Measurements from ENCODE around the gene H3-3A. TPM values are rescaled to one million over a fixed set of nuclear protein-coding genes. Genes with fewer than 3 reads are reported as not detected.

Gene H3-3A
- total RNA-seq, 1 donor from 2014 or later, result 84.8 TPM

GRCh38 chr1:226111098-226111882 is 48.8 kb downstream of the H3-3A start:
- Histone ChIP-seq H3K36me3 (ENCODE audit: control insufficient read depth, insufficient read depth, low read length) (no peaks in the 10 kb centered on the region), H3K4me3 (ENCODE audit: low read depth, low read length) (peak overlapping the region; percentile 50)

GRCh38 chr1:226111883-226112261 is 49.4 kb downstream of the H3-3A start:
- Histone ChIP-seq H3K4me3 (ENCODE audit: low read depth, low read length) (no peak overlapping the region), H3K27me3 (ENCODE audit: control insufficient read depth, insufficient read depth, low read length) (no peaks in the 10 kb centered on the region), H3K36me3 (ENCODE audit: control insufficient read depth, insufficient read depth, low read length) (no peaks in the 10 kb centered on the region)
- TF ChIP-seq, protein P1, sequence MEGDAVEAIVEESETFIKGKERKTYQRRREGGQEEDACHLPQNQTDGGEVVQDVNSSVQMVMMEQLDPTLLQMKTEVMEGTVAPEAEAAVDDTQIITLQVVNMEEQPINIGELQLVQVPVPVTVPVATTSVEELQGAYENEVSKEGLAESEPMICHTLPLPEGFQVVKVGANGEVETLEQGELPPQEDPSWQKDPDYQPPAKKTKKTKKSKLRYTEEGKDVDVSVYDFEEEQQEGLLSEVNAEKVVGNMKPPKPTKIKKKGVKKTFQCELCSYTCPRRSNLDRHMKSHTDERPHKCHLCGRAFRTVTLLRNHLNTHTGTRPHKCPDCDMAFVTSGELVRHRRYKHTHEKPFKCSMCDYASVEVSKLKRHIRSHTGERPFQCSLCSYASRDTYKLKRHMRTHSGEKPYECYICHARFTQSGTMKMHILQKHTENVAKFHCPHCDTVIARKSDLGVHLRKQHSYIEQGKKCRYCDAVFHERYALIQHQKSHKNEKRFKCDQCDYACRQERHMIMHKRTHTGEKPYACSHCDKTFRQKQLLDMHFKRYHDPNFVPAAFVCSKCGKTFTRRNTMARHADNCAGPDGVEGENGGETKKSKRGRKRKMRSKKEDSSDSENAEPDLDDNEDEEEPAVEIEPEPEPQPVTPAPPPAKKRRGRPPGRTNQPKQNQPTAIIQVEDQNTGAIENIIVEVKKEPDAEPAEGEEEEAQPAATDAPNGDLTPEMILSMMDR (IDR thresholded peaks at IDR 0.05; ENCODE audit: insufficient read depth, low read length, severe bottlenecking), result no peak
- no peak for FAIRE-seq
- DNase-seq (ENCODE audit: low read depth), result no peak

More at GRCh38 chr1:226111098-226111882, 48.8 kb downstream of the H3-3A start:
- H3K27me3 ChIP-seq (ENCODE audit: control insufficient read depth, insufficient read depth, low read length), result no peaks in the 10 kb centered on the region
- FAIRE-seq (no peak), DNase-seq (ENCODE audit: low read depth) (no peak)
- TF ChIP-seq, protein P1 (IDR thresholded peaks at IDR 0.05; ENCODE audit: insufficient read depth, low read length, severe bottlenecking), result no peak

DNA sequence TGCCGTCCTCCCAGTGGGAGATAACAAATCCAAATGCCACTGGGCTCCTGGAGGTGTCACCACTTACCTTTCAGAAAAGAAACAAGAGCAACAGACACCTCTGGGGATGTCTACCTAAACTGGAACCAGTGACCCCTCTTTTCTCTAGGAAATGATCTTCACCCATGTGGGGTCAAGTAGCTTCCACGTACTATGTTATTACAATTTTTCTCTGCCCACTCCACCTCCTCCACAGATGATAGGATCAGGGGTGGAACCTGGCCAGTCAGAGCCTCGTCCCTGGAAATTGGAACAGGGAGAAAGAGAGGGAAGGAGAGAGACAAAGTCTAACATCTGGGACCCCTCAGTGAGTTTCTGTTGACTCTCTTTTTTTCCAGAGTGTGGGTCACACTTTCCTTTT is 50.1 kb downstream of the H3-3A start:
- Histone ChIP-seq H3K36me3 (ENCODE audit: control insufficient read depth, insufficient read depth, low read length) (no peaks in the 10 kb centered on the region), H3K4me3 (ENCODE audit: low read depth, low read length) (no peak overlapping the region), H3K27me3 (ENCODE audit: control insufficient read depth, insufficient read depth, low read length) (no peaks in the 10 kb centered on the region)
- no peak for DNase-seq (ENCODE audit: low read depth)
- no peak for FAIRE-seq
- TF ChIP-seq, protein P1 (IDR thresholded peaks at IDR 0.05; ENCODE audit: insufficient read depth, low read length, severe bottlenecking), result no peak

DNA sequence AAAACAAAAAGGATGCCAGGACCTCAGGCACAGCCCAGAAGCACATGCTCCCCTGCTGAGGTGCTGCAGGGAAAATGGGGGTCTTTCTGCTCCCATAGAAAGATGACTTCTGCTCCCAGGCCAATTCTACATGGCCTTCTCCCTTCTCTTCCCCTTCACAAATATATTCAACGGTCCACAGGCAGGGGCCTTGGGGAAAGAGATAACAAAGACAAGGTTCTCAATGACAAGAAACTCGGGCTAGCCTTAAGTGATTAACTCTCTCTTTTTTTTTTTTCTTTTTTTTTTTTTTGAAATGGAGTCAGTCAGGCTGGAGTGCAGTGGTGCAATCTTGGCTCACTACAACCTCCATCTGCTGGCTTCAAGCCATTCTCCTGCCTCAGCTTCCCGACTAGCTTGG is 54.2 kb downstream of the H3-3A start:
- H3K36me3 ChIP-seq (ENCODE audit: control insufficient read depth, insufficient read depth, low read length), result no peaks in the 10 kb centered on the region
- TF ChIP-seq, protein P1 (IDR thresholded peaks at IDR 0.05; ENCODE audit: insufficient read depth, low read length, severe bottlenecking), result no peak
- H3K27me3 ChIP-seq (ENCODE audit: control insufficient read depth, insufficient read depth, low read length), result no peaks in the 10 kb centered on the region
- no peak for DNase-seq (ENCODE audit: low read depth)
- no peak for FAIRE-seq
- H3K4me3 ChIP-seq (ENCODE audit: low read depth, low read length), result no peak overlapping the region

DNA sequence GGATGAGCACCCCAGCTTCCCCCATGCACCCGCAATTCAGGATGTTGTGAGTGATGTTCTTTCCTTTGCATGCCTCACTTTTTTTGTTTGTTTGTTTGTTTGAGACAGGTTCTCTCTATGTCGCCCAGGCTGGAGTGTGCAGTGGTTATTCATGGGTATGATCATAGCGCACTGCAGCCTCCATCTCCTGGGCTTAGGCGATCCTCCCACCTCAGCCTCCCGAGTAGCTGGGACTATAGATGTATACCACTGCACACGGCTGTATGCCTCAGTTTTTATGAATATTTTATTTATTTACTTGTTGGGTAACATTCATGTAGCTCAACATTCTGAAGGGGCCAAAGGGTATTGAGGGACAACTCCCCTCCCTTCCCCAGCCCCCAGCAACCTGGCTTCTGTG is 54.8 kb downstream of the H3-3A start:
- DNase-seq (ENCODE audit: low read depth) (no peak), FAIRE-seq (no peak)
- TF ChIP-seq, protein P1 (IDR thresholded peaks at IDR 0.05; ENCODE audit: insufficient read depth, low read length, severe bottlenecking), result no peak
- Histone ChIP-seq H3K27me3 (ENCODE audit: control insufficient read depth, insufficient read depth, low read length) (no peaks in the 10 kb centered on the region), H3K36me3 (ENCODE audit: control insufficient read depth, insufficient read depth, low read length) (no peaks in the 10 kb centered on the region), H3K4me3 (ENCODE audit: low read depth, low read length) (no peak overlapping the region)

GRCh38 chr1:226118357-226118756 is 55.8 kb downstream of the H3-3A start:
- no peaks in the 10 kb centered on the region for H3K36me3 ChIP-seq (ENCODE audit: control insufficient read depth, insufficient read depth, low read length)
- TF ChIP-seq, protein P1 (IDR thresholded peaks at IDR 0.05; ENCODE audit: insufficient read depth, low read length, severe bottlenecking), result no peak
- no peaks in the 10 kb centered on the region for H3K27me3 ChIP-seq (ENCODE audit: control insufficient read depth, insufficient read depth, low read length)
- DNase-seq (ENCODE audit: low read depth) (no peak), FAIRE-seq (no peak)
- H3K4me3 ChIP-seq (ENCODE audit: low read depth, low read length), result no peak overlapping the region
